ENCODE results near the gene APBA1. TPM values are rescaled to one million over a fixed set of nuclear protein-coding genes. Genes with fewer than 3 reads are reported as not detected.
"Not testable (repeated sequence)": the region's sequence is repeated elsewhere in the genome, so short reads cannot be mapped to it uniquely, and the experiment has no call there.

APBA1 gene
- total RNA-seq, 1 donor = 0.52 TPM

DNA sequence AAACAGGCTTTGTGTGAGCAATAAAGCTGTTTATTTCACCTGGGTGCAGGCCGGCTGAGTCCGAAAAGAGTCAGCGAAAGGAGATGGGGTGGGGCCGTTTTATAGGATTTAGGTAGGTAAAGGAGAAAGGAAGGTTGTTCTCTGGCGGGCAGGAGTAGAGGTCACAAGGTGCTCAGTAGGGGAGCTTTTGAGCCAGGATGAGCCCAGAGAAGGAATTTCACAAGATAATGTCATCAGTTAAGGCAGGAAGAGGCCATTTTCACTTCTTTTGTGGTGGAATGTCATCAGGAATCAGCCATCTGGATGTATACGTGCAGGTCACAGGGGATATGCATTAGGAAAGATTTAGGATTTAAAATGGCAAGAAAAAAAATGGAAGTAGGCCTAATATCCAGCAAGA is 262.2 kb downstream of the APBA1 start:
- not testable (repeated sequence) for H3K4me3 ChIP-seq (ENCODE audit: low read length); H3K27me3 ChIP-seq (ENCODE audit: insufficient read depth, low read length); H3K9me3 ChIP-seq (ENCODE audit: low read depth, low read length); H3K4me1 ChIP-seq (ENCODE audit: insufficient read depth, low read length)

DNA sequence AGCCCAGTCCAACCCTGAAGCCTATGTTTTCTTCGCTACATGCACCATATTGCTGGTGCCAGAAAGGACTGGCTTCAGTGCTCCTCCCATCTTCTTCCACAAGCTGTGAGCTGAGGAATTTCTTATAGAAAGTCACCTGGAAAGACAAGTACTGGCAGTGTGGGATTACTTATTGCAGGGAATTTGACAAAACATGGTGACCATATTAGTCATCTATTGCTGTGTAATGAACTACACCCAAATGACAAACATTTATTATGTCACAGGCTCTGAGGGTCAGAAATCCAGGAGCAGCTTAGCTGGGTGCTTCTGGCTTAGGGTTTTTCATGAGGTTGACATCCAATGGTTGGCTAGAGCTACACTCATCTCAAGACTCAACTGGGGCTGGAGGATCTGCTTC is 271.7 kb downstream of the APBA1 start:
- H3K9me3 ChIP-seq (ENCODE audit: low read depth, low read length) = no peaks in the 10 kb centered on the region

DNA sequence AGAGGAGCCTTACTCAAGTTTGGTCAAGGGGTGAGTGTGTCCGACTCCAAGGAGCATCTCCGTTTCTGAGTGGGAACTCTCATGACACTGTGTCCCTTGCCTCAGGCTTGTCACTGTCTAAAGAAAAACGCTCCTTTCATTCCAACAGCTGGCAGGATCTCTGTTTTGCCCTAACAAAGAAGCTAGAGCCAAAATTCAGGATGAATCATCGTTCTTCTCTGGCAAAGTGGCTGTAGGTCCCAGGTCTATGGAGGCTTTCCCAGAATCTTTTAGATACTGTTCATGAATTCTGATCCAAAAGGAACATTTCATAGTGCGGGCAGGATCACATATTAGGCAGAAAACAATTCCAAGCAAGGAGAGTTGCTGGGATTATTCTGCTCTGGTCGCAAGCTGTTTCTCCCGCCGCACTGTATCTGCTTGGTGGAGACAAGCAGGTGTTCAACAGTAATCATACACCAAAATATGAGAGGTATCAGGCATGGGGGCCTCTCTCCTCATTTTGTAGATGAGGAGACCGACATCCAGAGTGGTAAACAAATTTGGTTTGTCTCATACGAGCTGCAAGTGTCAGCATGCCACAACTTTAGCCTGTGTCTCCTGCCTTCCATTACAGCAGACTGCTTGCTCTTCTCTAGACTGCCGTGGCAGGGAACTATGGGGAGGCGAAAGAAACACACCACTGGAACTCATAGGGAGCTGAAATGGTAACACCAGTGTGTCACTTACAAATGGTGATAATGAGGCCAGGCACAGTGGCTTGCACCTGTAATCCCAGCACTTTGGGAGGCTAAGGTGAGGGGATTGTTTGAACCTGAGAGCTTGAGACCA is 274.6 kb downstream of the APBA1 start:
- no peak overlapping the region for H3K4me3 ChIP-seq (ENCODE audit: low read length)
- no peaks in the 10 kb centered on the region for H3K27me3 ChIP-seq (ENCODE audit: insufficient read depth, low read length)
- no peaks in the 10 kb centered on the region for H3K9me3 ChIP-seq (ENCODE audit: low read depth, low read length)
- no peaks in the 10 kb centered on the region for H3K4me1 ChIP-seq (ENCODE audit: insufficient read depth, low read length)

More for the DNA sequence above, 271.7 kb downstream of the APBA1 start:
- H3K4me3 ChIP-seq (ENCODE audit: low read length) = no peak overlapping the region
- no peaks in the 10 kb centered on the region for H3K27me3 ChIP-seq (ENCODE audit: insufficient read depth, low read length)
- H3K4me1 ChIP-seq (ENCODE audit: insufficient read depth, low read length) = no peaks in the 10 kb centered on the region

DNA sequence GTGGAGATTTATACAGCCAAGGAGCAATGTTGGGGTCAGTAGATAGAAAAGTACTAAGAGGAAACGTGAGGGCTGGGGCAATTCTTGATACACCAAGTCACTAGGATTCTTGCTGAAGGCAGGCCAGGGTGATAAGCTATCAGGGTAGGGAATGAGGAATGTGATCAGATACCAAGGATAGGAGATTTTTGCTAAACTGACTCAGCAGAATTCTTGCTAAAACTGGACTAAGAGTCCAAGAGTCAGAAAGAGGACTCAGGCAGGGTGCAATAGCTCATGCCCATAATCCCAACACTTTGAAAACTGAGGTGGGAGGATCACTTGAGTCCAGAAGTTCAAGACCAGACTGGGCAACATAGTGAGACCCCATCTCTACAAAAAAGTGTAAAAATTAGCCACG is 275.4 kb downstream of the APBA1 start:
- no peak overlapping the region for H3K4me3 ChIP-seq (ENCODE audit: low read length)
- no peaks in the 10 kb centered on the region for H3K4me1 ChIP-seq (ENCODE audit: insufficient read depth, low read length)
- no peaks in the 10 kb centered on the region for H3K27me3 ChIP-seq (ENCODE audit: insufficient read depth, low read length)
- no peaks in the 10 kb centered on the region for H3K9me3 ChIP-seq (ENCODE audit: low read depth, low read length)

DNA sequence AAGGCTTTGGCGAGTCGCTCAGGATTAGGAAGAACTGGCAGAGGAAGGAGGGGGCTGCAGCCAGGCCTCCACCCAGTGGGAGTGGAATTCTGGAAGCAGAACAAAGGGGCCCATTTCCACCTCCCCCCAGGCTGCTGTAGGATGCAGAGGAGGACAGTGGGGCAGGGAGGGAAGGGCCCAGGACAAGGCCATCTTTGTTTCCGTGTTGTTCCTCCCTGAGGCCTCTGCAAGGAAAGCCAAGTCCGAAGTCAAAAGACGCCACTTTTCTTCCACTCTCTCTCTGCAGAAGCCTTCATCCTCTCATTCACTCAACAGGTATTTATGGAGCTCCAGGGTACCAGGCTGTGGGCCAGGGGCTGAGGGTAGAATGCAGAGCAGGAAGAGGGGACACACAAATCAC is 276.5 kb downstream of the APBA1 start:
- Histone ChIP-seq H3K9me3 (ENCODE audit: low read depth, low read length) (no peaks in the 10 kb centered on the region), H3K27me3 (ENCODE audit: insufficient read depth, low read length) (no peaks in the 10 kb centered on the region), H3K4me3 (ENCODE audit: low read length) (no peak overlapping the region)

DNA sequence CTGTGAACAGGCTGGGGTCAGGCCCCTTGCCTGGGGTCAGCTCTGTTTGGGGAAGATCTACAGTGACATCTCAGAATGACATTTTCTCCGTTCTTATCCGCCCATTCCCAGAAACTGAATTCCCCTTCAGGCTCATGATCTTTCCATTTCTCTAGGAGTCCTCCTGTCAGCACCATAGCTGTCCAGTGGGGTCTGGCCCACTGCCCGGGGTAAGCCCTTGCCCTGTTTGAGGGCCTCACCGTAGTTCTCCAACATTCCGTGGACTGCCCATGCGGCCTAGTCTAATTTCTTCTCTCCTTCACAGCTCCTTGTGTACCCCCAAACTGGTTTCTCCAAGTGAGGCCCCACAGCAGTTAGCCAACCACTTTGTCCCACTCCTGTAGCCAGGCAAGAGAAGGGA is 278.7 kb downstream of the APBA1 start:
- Histone ChIP-seq H3K4me3 (ENCODE audit: low read length) (no peak overlapping the region), H3K27me3 (ENCODE audit: insufficient read depth, low read length) (no peaks in the 10 kb centered on the region), H3K4me1 (ENCODE audit: insufficient read depth, low read length) (no peaks in the 10 kb centered on the region), H3K9me3 (ENCODE audit: low read depth, low read length) (no peaks in the 10 kb centered on the region)

More for the DNA sequence above, 276.5 kb downstream of the APBA1 start:
- H3K4me1 ChIP-seq (ENCODE audit: insufficient read depth, low read length) = no peaks in the 10 kb centered on the region

DNA sequence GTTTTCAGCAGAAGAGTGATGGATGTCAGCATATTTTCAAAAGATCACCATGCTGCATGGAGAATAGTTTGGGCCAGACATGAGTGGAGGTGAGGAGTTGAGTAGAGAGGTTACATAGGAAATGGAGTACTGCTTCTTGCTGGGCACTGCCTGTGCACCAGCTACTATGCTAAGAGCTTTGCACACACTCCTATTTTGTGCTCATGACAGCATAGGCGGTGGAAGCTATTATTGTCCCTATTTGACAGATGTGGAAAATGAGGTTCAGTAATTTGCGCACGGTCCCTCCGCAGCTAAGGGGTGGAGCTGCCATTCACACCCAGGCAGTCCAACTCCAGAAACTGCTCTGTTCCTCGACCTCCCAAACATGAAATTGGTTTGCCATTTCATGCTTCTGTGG is 279.3 kb downstream of the APBA1 start:
- Histone ChIP-seq H3K9me3 (ENCODE audit: low read depth, low read length) (no peaks in the 10 kb centered on the region), H3K27me3 (ENCODE audit: insufficient read depth, low read length) (no peaks in the 10 kb centered on the region), H3K4me3 (ENCODE audit: low read length) (no peak overlapping the region), H3K4me1 (ENCODE audit: insufficient read depth, low read length) (no peaks in the 10 kb centered on the region)

DNA sequence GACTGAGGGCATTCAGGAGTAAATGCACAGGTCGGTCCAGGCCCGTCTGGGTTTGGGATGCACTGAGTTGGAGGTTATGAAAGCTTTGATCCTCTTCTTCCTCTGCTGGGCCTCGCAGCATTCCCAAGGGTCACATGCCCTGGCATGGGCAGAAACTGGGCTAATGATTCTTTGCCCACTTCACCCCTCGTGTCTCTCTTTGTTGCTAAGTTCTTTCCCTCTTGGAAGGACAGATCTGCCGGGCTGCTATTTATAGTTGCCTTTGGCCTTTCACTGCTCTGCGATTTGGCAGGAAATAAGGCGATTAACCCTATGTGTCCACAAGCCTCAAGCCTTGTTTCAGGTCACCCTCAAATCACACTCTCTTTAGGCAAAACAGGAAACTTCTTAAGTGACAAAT is 280.2 kb downstream of the APBA1 start:
- no peaks in the 10 kb centered on the region for H3K9me3 ChIP-seq (ENCODE audit: low read depth, low read length)
- H3K4me1 ChIP-seq (ENCODE audit: insufficient read depth, low read length) = no peaks in the 10 kb centered on the region
- no peak overlapping the region for H3K4me3 ChIP-seq (ENCODE audit: low read length)
- H3K27me3 ChIP-seq (ENCODE audit: insufficient read depth, low read length) = no peaks in the 10 kb centered on the region

DNA sequence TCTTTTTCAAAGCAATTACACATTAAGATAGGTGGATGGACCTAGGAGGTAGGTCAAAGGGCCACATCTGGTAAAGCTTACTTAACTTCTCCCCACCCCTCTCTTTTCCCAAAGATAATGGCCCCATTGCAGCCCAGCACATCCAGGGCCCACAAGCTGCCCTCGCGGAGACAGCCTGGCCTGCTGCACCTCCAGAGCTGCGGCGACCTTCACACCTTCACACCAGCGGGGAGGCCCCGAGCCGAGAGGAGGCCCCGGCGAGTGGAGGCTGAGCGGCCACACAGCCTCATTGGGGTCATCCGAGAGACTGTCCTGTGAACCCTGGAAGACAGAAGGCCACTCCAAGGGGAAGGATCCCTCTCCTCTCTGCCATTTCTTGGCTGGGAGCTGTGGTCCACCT is 280.7 kb downstream of the APBA1 start:
- no peak overlapping the region for H3K4me3 ChIP-seq (ENCODE audit: low read length)
- no peaks in the 10 kb centered on the region for H3K9me3 ChIP-seq (ENCODE audit: low read depth, low read length)
- no peaks in the 10 kb centered on the region for H3K27me3 ChIP-seq (ENCODE audit: insufficient read depth, low read length)
- no peaks in the 10 kb centered on the region for H3K4me1 ChIP-seq (ENCODE audit: insufficient read depth, low read length)

DNA sequence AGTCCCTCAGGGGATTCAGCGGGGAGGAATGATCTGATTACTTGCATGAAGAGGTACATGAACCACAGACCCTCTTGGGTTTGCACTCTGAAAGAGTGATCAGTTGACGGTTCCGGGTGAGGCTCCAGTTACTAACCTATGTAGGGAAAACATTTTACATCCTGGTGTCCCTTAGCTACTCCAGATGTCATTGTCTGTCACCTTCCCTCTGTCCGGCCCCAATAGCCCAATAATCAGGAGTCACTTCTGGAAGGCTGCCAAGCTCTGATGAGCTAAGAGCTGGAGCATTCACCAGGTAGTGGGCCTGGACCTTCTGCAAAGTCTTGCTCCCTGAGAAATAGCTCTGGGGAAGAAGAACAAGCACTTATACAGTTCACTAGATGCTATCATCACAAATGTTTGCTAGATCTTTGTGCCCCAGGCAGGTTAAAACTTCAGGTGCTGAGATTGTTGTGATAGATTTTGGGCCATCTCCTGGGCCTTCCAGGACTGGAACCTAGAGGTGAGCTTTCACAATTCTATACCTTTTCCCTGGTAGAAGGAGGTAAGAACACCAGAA is 282.7 kb downstream of the APBA1 start:
- Histone ChIP-seq H3K4me3 (ENCODE audit: low read length) (no peak overlapping the region), H3K9me3 (ENCODE audit: low read depth, low read length) (no peaks in the 10 kb centered on the region), H3K4me1 (ENCODE audit: insufficient read depth, low read length) (no peaks in the 10 kb centered on the region), H3K27me3 (ENCODE audit: insufficient read depth, low read length) (no peaks in the 10 kb centered on the region)

DNA sequence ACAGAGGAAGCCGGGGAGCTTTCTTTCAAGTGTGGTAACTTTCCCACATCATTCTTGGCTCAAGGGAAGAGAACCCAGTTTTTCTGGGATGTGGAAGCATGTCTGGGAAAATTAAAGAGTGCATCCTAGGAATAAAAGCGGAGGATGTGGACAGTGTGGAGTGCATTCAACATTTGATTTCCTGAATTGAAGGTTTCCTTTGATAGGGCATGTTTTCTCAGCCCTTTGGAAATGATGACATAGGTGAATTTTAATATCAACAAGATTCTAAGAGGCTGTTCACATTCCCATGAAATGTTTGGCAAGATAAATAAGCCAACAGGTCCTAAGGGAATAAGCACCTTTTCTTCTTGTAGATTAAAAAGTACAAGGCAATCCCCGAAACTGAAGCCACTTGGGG is 283.6 kb downstream of the APBA1 start:
- Histone ChIP-seq H3K4me1 (ENCODE audit: insufficient read depth, low read length) (no peaks in the 10 kb centered on the region), H3K4me3 (ENCODE audit: low read length) (no peak overlapping the region), H3K9me3 (ENCODE audit: low read depth, low read length) (no peaks in the 10 kb centered on the region), H3K27me3 (ENCODE audit: insufficient read depth, low read length) (no peaks in the 10 kb centered on the region)

DNA sequence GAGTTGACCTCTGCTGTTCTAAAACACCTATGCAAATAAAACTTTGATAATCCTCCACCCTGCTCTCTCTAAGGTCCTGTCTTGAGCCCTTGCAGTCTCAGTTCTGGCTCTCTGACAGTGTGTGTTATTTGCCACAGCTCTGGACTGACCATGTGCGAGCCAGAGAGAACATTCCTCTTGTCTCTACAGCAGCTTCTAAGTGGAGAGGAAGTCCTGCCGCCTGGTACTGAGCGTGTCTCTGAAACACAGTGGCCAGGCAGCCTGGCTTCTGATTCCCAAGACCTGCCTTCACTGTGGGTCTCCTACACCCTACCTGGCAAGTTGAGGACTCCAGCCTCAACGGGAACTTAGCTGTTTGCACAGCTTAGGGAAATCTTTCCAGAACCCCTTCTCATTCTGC is 285.5 kb downstream of the APBA1 start:
- Histone ChIP-seq H3K27me3 (ENCODE audit: insufficient read depth, low read length) (no peaks in the 10 kb centered on the region), H3K9me3 (ENCODE audit: low read depth, low read length) (no peaks in the 10 kb centered on the region), H3K4me3 (ENCODE audit: low read length) (no peak overlapping the region), H3K4me1 (ENCODE audit: insufficient read depth, low read length) (no peaks in the 10 kb centered on the region)

DNA sequence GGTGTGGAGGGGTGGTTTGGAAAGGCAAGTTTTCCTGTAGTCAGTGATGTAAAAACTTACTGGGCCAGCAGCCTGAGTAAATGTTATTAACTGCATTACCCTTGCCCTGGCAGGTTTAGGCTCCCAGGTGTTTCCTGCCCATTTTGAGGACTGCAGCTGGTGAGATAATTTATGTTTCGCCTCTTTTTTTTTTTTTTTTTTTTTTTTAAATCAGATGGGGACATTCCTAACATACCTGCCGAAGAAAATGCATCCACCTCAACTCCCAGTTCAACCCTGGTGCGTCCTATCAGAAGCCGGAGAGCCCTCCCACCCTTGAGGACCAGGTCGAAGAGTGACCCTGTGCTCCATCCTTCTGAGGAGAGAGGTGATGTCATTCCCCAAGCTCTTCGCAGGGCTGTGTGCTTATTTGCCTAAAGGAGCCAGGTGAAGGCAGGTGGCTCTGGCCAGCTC is 286.6 kb downstream of the APBA1 start:
- no peaks in the 10 kb centered on the region for H3K27me3 ChIP-seq (ENCODE audit: insufficient read depth, low read length)
- no peaks in the 10 kb centered on the region for H3K4me1 ChIP-seq (ENCODE audit: insufficient read depth, low read length)
- no peak overlapping the region for H3K4me3 ChIP-seq (ENCODE audit: low read length)
- H3K9me3 ChIP-seq (ENCODE audit: low read depth, low read length) = no peaks in the 10 kb centered on the region

DNA sequence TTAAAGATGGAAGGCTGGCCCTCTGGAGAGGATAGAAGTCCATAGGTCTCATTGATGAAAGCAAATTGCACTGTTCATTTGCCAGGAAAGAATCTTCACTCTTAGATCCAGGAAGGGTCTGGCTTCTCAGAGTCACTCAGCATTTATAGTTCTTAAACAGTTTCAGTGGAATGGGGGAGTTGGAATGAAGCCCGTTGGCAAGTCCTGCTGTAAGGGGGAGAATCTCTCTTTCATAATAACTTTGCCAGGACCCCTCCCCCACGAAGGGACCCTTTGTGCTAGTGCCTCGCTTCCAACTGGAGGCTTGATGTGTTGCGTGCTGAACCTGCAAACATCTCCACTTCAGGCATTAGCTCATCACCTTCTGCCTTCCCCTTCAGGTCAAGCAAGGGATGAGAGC is 290.0 kb downstream of the APBA1 start:
- H3K27me3 ChIP-seq (ENCODE audit: insufficient read depth, low read length) = no peaks in the 10 kb centered on the region
- H3K4me1 ChIP-seq (ENCODE audit: insufficient read depth, low read length) = no peaks in the 10 kb centered on the region
- no peak overlapping the region for H3K4me3 ChIP-seq (ENCODE audit: low read length)
- no peaks in the 10 kb centered on the region for H3K9me3 ChIP-seq (ENCODE audit: low read depth, low read length)

DNA sequence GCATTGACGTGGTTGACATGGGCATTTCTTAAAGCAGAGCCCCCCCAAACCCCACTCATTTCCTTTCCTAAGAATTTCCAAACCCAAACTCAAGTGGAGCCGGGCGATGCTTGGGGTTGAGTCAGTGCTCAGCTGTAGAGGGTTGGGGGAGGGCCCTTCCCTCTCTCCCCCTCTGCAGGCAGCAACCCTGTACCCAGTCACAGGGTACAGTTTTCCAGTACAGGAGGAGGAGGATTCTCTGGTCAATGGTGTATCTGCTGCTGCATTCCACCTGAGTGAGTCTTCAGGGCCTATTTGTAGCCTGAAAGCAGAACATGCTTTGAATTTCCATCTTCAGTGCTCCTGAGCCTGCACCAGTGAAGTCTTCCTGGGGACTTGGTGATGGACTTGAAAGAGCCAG is 291.4 kb downstream of the APBA1 start:
- Histone ChIP-seq H3K9me3 (ENCODE audit: low read depth, low read length) (no peaks in the 10 kb centered on the region), H3K27me3 (ENCODE audit: insufficient read depth, low read length) (no peaks in the 10 kb centered on the region), H3K4me3 (ENCODE audit: low read length) (no peak overlapping the region), H3K4me1 (ENCODE audit: insufficient read depth, low read length) (no peaks in the 10 kb centered on the region)

DNA sequence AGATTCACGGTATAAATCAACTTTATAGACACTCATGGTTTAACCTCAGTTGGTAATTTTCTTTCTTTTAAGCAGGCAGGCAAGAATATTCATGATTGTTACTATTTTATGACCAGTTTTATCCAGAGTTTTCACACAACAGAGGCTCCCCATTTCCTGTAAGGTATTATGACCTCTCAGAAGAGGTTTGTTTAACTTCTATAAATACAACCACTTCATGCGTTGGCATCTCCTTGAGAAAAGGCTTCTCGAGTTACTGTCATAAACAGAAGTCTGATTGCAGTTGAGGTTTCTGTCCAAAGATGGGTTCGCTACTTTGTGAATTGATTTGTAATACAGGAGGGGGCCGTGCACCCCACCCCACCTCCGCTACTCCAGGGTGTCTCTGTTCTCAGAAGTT is 291.9 kb downstream of the APBA1 start:
- H3K4me3 ChIP-seq (ENCODE audit: low read length) = no peak overlapping the region
- no peaks in the 10 kb centered on the region for H3K27me3 ChIP-seq (ENCODE audit: insufficient read depth, low read length)
- no peaks in the 10 kb centered on the region for H3K4me1 ChIP-seq (ENCODE audit: insufficient read depth, low read length)
- H3K9me3 ChIP-seq (ENCODE audit: low read depth, low read length) = no peaks in the 10 kb centered on the region
